ENCODE data around the gene MRPL24. TPM values are rescaled to one million over a fixed set of nuclear protein-coding genes. Genes with fewer than 3 reads are reported as not detected.

The MRPL24 gene
- total and polyA plus RNA-seq, 2 of the 13 experiments (the other 11 are each of a cell fraction or from before 2014, with no cell fraction given) = 38.1 to 42.9 TPM

GRCh38 chr1:156728599-156729462, 12.1 kb downstream of the MRPL24 start, which contains the start of gene ISG20L2 (continued):
- TF ChIP-seq TFDP2 (CRISPR knock-in tag; IDR thresholded peaks at IDR 0.05) (peak; percentile 46), ARID4A (CRISPR knock-in tag; IDR thresholded peaks at IDR 0.05; ENCODE audit: borderline replicate concordance) (peak; percentile 79; the same call in 1 of the 2 replicates), HHEX (CRISPR knock-in tag; IDR thresholded peaks at IDR 0.05) (no peak), CERS6 (CRISPR knock-in tag; IDR thresholded peaks at IDR 0.05) (no peak), REL (CRISPR knock-in tag; conservative IDR thresholded peaks at IDR 0.05) (no peak), SKI (IDR thresholded peaks at IDR 0.05; ENCODE audit: partially characterized antibody) (no peak), ELK4 (CRISPR knock-in tag; IDR thresholded peaks at IDR 0.05; ENCODE audit: borderline replicate concordance) (no peak), ZSCAN12 (CRISPR knock-in tag; IDR thresholded peaks at IDR 0.05) (no peak), ZNF678 (CRISPR knock-in tag; IDR thresholded peaks at IDR 0.05) (no peak), ELF1 (CRISPR knock-in tag; IDR thresholded peaks at IDR 0.05) (peak; percentile 89), AFF4 (CRISPR knock-in tag; IDR thresholded peaks at IDR 0.05) (no peak), ZNF264 (CRISPR knock-in tag; IDR thresholded peaks at IDR 0.05) (no peak), ZFYVE20 (CRISPR knock-in tag; IDR thresholded peaks at IDR 0.05; ENCODE audit: borderline replicate concordance, low read depth) (no peak), POLR2AphosphoS5 (IDR thresholded peaks at IDR 0.05; ENCODE audit: low read depth, low read length) (peak; percentile 49), ZNF256 (CRISPR knock-in tag; conservative IDR thresholded peaks at IDR 0.05) (0 out of 2 replicates have a peak, but pooled peaks have one; percentile 51)

Data from HepG2 (cell line).